Activated CD4-positive, alpha-beta T cell treated with anti-CD3 and anti-CD28 coated beads, Interleukin-2, amount 10 ng/mL, durations not matched to agents 24 days and 14 days (primary cell): ENCODE measurements around the gene SALL2. TPM values are rescaled to one million over a fixed set of nuclear protein-coding genes. Genes with fewer than 3 reads are reported as not detected.
A peak's percentile ranks its signal among the peaks of the same experiment; 100 is the strongest.

Source experiments
- DNase-seq: peaks from one replicate; pipeline ENCODE4 v3.0.0; 2022
- H3K27ac Mint-ChIP-seq: one replicate; pipeline ENCODE4 v1.8.0; 2022; ENCODE audit warnings: mild to moderate bottlenecking, mixed read lengths
- H3K27me3 Mint-ChIP-seq: one replicate; pipeline ENCODE4 v1.8.0; 2022; ENCODE audit warnings: mixed read lengths
- H3K36me3 Mint-ChIP-seq: one replicate; pipeline ENCODE4 v1.8.0; 2022; ENCODE audit warnings: low read depth, mild to moderate bottlenecking, mixed read lengths
- H3K4me1 Mint-ChIP-seq: one replicate; pipeline ENCODE4 v1.8.0; 2021; ENCODE audit warnings: mixed read lengths
- H3K4me3 Mint-ChIP-seq: one replicate; pipeline ENCODE4 v1.8.0; 2022; ENCODE audit warnings: mild to moderate bottlenecking, moderate library complexity, mixed read lengths
- H3K9me3 Mint-ChIP-seq: one replicate; pipeline ENCODE4 v1.8.0; 2021; ENCODE audit warnings: mixed read lengths
- intact Hi-C: fragments of 100-400 bp; cut with micrococcal nuclease; formaldehyde crosslinking; loops from one replicate; pipeline ENCODE4 v1.15.1; 2023
- total RNA-seq: library from RNA; stranded (reverse); gene quantifications from 2 replicates; pipeline ENCODE4 v1.2.3, GENCODE V29; 2022

SALL2 gene
- total RNA-seq, 1 donor from 2014 or later = 1.6 TPM

- intact Hi-C loops = no loop called here
- DNase-seq = no peak
- peaks cover 55% of the 10 kb centered on the region for H3K27me3 Mint-ChIP-seq
- H3K36me3 Mint-ChIP-seq = no peaks in the 10 kb centered on the region
- no peaks in the 10 kb centered on the region for H3K9me3 Mint-ChIP-seq
- H3K4me3 Mint-ChIP-seq = no peak overlapping the region
- peaks cover 5% of the 10 kb centered on the region for H3K4me1 Mint-ChIP-seq
- H3K27ac Mint-ChIP-seq = no peak overlapping the region
These were observed 10.9 kb upstream of the SALL2 start for GRCh38 chr14:21537090-21537424.

GRCh38 chr14:21536418-21537089 is 10.4 kb upstream of the SALL2 start:
- no peaks in the 10 kb centered on the region for H3K9me3 Mint-ChIP-seq
- H3K36me3 Mint-ChIP-seq = no peaks in the 10 kb centered on the region
- no peak overlapping the region for H3K4me3 Mint-ChIP-seq
- H3K27ac Mint-ChIP-seq = no peak overlapping the region
- no peak for DNase-seq
- peaks cover 55% of the 10 kb centered on the region for H3K27me3 Mint-ChIP-seq
- peaks cover 5% of the 10 kb centered on the region for H3K4me1 Mint-ChIP-seq
- intact Hi-C loops = no loop called here

- Mint-ChIP-seq H3K27ac (no peak overlapping the region), H3K27me3 (peaks cover 57% of the 10 kb centered on the region), H3K4me3 (no peak overlapping the region), H3K36me3 (no peaks in the 10 kb centered on the region), H3K4me1 (peaks cover 5% of the 10 kb centered on the region), H3K9me3 (no peaks in the 10 kb centered on the region)
- intact Hi-C loops = no loop called here
- DNase-seq = no peak
These were observed 9.6 kb upstream of the SALL2 start for GRCh38 chr14:21535545-21536417.

- intact Hi-C loops = no loop called here
- Mint-ChIP-seq H3K27me3 (peaks cover 57% of the 10 kb centered on the region), H3K27ac (no peak overlapping the region), H3K4me3 (no peak overlapping the region), H3K4me1 (peaks cover 5% of the 10 kb centered on the region), H3K36me3 (no peaks in the 10 kb centered on the region), H3K9me3 (no peaks in the 10 kb centered on the region)
- no peak for DNase-seq
These were observed 8.4 kb upstream of the SALL2 start for GRCh38 chr14:21534576-21534975.

- Mint-ChIP-seq H3K36me3 (no peaks in the 10 kb centered on the region), H3K9me3 (no peaks in the 10 kb centered on the region), H3K27ac (no peak overlapping the region), H3K4me3 (no peak overlapping the region), H3K27me3 (peaks cover 48% of the 10 kb centered on the region), H3K4me1 (peaks cover 5% of the 10 kb centered on the region)
- no peak for DNase-seq
- intact Hi-C loops = no loop called here
These were observed 7.1 kb upstream of the SALL2 start for GRCh38 chr14:21533294-21533693.

GRCh38 chr14:21529515-21529914 is 3.4 kb upstream of the SALL2 start:
- H3K27me3 Mint-ChIP-seq = peaks cover 27% of the 10 kb centered on the region
- H3K27ac Mint-ChIP-seq = no peak overlapping the region
- peaks cover 12% of the 10 kb centered on the region for H3K4me1 Mint-ChIP-seq
- H3K4me3 Mint-ChIP-seq = no peak overlapping the region
- H3K9me3 Mint-ChIP-seq = no peaks in the 10 kb centered on the region
- intact Hi-C loops = no loop called here
- H3K36me3 Mint-ChIP-seq = no peaks in the 10 kb centered on the region
- no peak for DNase-seq

- no peaks in the 10 kb centered on the region for H3K9me3 Mint-ChIP-seq
- H3K27me3 Mint-ChIP-seq = peaks cover 22% of the 10 kb centered on the region
- no peak for DNase-seq
- H3K4me1 Mint-ChIP-seq = peaks cover 12% of the 10 kb centered on the region
- intact Hi-C loops = no loop called here
- H3K4me3 Mint-ChIP-seq = no peak overlapping the region
- no peak overlapping the region for H3K27ac Mint-ChIP-seq
- no peaks in the 10 kb centered on the region for H3K36me3 Mint-ChIP-seq
These were observed 2.5 kb upstream of the SALL2 start for GRCh38 chr14:21528381-21529348.

GRCh38 chr14:21527318-21527679 is 1.2 kb upstream of the SALL2 start:
- intact Hi-C loops = no loop called here
- no peak overlapping the region for H3K27ac Mint-ChIP-seq
- H3K4me3 Mint-ChIP-seq = peak overlapping the region; percentile 80
- H3K27me3 Mint-ChIP-seq = peaks cover 19% of the 10 kb centered on the region
- no peak for DNase-seq
- H3K36me3 Mint-ChIP-seq = no peaks in the 10 kb centered on the region
- H3K9me3 Mint-ChIP-seq = no peaks in the 10 kb centered on the region
- H3K4me1 Mint-ChIP-seq = peaks cover 12% of the 10 kb centered on the region

- Mint-ChIP-seq H3K27ac (no peak overlapping the region), H3K4me3 (peak overlapping the region; percentile 80), H3K9me3 (no peaks in the 10 kb centered on the region), H3K4me1 (peaks cover 12% of the 10 kb centered on the region), H3K27me3 (peaks cover 16% of the 10 kb centered on the region), H3K36me3 (no peaks in the 10 kb centered on the region)
- DNase-seq = no peak
- intact Hi-C loops = loop anchor here (1.0 kb wide), 2 partner anchors 16 to 70 kb away; partner anchors contain the start of gene CHD8
These were observed 649 bp upstream of the SALL2 start for GRCh38 chr14:21526672-21527317.

GRCh38 chr14:21525571-21525961 is 580 bp downstream of the SALL2 start:
- no peak for DNase-seq
- peak overlapping the region; percentile 80 for H3K4me3 Mint-ChIP-seq
- H3K27ac Mint-ChIP-seq = peak overlapping the region; percentile 4

GRCh38 chr14:21524575-21525490 is 1.3 kb downstream of the SALL2 start:
- Mint-ChIP-seq H3K36me3 (no peaks in the 10 kb centered on the region), H3K4me1 (peaks cover 12% of the 10 kb centered on the region), H3K4me3 (peak overlapping the region; percentile 80), H3K27ac (peak overlapping the region; percentile 66), H3K27me3 (peaks cover 17% of the 10 kb centered on the region), H3K9me3 (no peaks in the 10 kb centered on the region)
- no peak for DNase-seq
- intact Hi-C loops = no loop called here

More at GRCh38 chr14:21525571-21525961, 580 bp downstream of the SALL2 start:
- no peaks in the 10 kb centered on the region for H3K36me3 Mint-ChIP-seq
- H3K27me3 Mint-ChIP-seq = peaks cover 17% of the 10 kb centered on the region
- H3K4me1 Mint-ChIP-seq = peaks cover 12% of the 10 kb centered on the region
- intact Hi-C loops = no loop called here
- H3K9me3 Mint-ChIP-seq = no peaks in the 10 kb centered on the region

GRCh38 chr14:21523203-21523602 is 2.9 kb downstream of the SALL2 start:
- Mint-ChIP-seq H3K4me1 (peaks cover 12% of the 10 kb centered on the region), H3K27me3 (peaks cover 16% of the 10 kb centered on the region), H3K9me3 (no peaks in the 10 kb centered on the region), H3K27ac (no peak overlapping the region), H3K36me3 (no peaks in the 10 kb centered on the region), H3K4me3 (no peak overlapping the region)
- intact Hi-C loops = no loop called here
- DNase-seq = no peak
